ENCODE results near the gene FIGN. TPM values are rescaled to one million over a fixed set of nuclear protein-coding genes. Genes with fewer than 3 reads are reported as not detected.
A peak's percentile ranks its signal among the peaks of the same experiment; 100 is the strongest.

Gene FIGN
- polyA plus RNA-seq, 12 donors, result 1.6 to 5.4 (median 2.6) TPM; not detected in 1

- DNase-seq, result no peak
These were observed 170.6 kb downstream of the FIGN start for GRCh38 chr2:163565192-163565591.

- DNase-seq, result no peak
These were observed 171.6 kb downstream of the FIGN start for GRCh38 chr2:163564236-163564635.

GRCh38 chr2:163563336-163563735 is 172.5 kb downstream of the FIGN start:
- DNase-seq, result no peak

- no peak for DNase-seq
These were observed 177.4 kb downstream of the FIGN start for GRCh38 chr2:163558251-163559021.

GRCh38 chr2:163556511-163556910 is 179.3 kb downstream of the FIGN start:
- DNase-seq, result no peak

GRCh38 chr2:163554864-163555263 is 180.9 kb downstream of the FIGN start:
- DNase-seq, result no peak

- peak; percentile 52 for DNase-seq
These were observed 182.2 kb downstream of the FIGN start for GRCh38 chr2:163553601-163554000.

- DNase-seq, result no peak
These were observed 183.1 kb downstream of the FIGN start for GRCh38 chr2:163552758-163553157.

GRCh38 chr2:163551616-163552373 is 184.0 kb downstream of the FIGN start:
- DNase-seq, result no peak

GRCh38 chr2:163548970-163549369 is 186.8 kb downstream of the FIGN start:
- no peak for DNase-seq

All from muscle of arm (tissue), 12 donors.